Measurements from ENCODE around the gene GCFC2. TPM values are rescaled to one million over a fixed set of nuclear protein-coding genes. Genes with fewer than 3 reads are reported as not detected.

GCFC2 gene
- total and polyA plus RNA-seq, 2 of the 13 experiments (the other 11 are each of a cell fraction or from before 2014, with no cell fraction given), result 26.8 to 49.0 TPM

DNA sequence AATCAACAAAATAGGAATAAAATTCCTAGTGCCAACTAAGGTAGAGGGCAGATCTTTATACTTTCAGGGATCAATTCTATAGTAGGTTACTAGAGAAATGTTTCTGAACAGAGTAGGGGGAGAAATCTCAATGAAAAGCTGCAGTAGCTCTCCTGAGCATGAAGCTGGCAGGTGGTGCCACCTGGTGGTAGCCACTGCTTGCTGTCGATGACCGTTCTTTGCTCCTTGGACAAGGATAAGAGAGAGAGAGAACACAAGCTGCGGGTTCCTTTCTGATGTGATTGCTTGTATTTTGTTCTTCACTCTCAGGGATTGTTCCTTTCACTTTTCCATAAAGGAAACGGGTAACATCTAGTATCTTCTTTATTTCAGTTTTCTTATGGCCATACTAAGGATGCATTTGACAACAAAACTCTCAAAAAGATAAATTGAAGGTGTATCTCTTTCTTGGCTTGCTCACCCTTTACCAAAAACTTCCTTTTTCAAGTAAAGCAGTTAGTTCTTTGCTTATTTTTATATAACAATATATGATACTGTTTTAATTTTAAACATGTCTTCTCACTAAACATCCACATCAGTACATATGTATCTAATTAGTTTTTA lies 82.7 kb downstream of the GCFC2 start (continued):
- TF ChIP-seq, protein P1, sequence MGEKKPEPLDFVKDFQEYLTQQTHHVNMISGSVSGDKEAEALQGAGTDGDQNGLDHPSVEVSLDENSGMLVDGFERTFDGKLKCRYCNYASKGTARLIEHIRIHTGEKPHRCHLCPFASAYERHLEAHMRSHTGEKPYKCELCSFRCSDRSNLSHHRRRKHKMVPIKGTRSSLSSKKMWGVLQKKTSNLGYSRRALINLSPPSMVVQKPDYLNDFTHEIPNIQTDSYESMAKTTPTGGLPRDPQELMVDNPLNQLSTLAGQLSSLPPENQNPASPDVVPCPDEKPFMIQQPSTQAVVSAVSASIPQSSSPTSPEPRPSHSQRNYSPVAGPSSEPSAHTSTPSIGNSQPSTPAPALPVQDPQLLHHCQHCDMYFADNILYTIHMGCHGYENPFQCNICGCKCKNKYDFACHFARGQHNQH (CRISPR knock-in tag; IDR thresholded peaks at IDR 0.05), result peak; percentile 66; the same call in 1 of the 2 replicates
- TF ChIP-seq BHLHE40 (IDR thresholded peaks at IDR 0.05; ENCODE audit: low read length), result peak; percentile 41; the same call in 1 of the 2 replicates
- TF ChIP-seq IRF2 (CRISPR knock-in tag; IDR thresholded peaks at IDR 0.05), result peak; percentile 66; the same call in 1 of the 2 replicates
- no peak for TF ChIP-seq HOXD1 (CRISPR knock-in tag; IDR thresholded peaks at IDR 0.05)
- TF ChIP-seq, protein P2, sequence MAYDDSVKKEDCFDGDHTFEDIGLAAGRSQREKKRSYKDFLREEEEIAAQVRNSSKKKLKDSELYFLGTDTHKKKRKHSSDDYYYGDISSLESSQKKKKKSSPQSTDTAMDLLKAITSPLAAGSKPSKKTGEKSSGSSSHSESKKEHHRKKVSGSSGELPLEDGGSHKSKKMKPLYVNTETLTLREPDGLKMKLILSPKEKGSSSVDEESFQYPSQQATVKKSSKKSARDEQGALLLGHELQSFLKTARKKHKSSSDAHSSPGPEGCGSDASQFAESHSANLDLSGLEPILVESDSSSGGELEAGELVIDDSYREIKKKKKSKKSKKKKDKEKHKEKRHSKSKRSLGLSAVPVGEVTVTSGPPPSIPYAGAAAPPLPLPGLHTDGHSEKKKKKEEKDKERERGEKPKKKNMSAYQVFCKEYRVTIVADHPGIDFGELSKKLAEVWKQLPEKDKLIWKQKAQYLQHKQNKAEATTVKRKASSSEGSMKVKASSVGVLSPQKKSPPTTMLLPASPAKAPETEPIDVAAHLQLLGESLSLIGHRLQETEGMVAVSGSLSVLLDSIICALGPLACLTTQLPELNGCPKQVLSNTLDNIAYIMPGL (CRISPR knock-in tag; IDR thresholded peaks at IDR 0.05; ENCODE audit: borderline replicate concordance in 1 of 2, low read depth in 1 of 2), result peak; percentile 48 to 55; a peak in 1 of 4 replicates
- TF ChIP-seq, protein P3, sequence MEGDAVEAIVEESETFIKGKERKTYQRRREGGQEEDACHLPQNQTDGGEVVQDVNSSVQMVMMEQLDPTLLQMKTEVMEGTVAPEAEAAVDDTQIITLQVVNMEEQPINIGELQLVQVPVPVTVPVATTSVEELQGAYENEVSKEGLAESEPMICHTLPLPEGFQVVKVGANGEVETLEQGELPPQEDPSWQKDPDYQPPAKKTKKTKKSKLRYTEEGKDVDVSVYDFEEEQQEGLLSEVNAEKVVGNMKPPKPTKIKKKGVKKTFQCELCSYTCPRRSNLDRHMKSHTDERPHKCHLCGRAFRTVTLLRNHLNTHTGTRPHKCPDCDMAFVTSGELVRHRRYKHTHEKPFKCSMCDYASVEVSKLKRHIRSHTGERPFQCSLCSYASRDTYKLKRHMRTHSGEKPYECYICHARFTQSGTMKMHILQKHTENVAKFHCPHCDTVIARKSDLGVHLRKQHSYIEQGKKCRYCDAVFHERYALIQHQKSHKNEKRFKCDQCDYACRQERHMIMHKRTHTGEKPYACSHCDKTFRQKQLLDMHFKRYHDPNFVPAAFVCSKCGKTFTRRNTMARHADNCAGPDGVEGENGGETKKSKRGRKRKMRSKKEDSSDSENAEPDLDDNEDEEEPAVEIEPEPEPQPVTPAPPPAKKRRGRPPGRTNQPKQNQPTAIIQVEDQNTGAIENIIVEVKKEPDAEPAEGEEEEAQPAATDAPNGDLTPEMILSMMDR (CRISPR knock-in tag; IDR thresholded peaks at IDR 0.05), result peak; percentile 96
- TF ChIP-seq ERF (CRISPR knock-in tag; IDR thresholded peaks at IDR 0.05), result peak; percentile 63; the same call in 1 of the 2 replicates
- TF ChIP-seq FOXA3 (CRISPR knock-in tag; IDR thresholded peaks at IDR 0.05), result 0 out of 2 replicates have a peak, but pooled peaks have one; percentile 14
- no peak for TF ChIP-seq NCOA5 (CRISPR knock-in tag; IDR thresholded peaks at IDR 0.05)
- 0 out of 2 replicates have a peak, but pooled peaks have one; percentile 49 for TF ChIP-seq TSC22D2 (CRISPR knock-in tag; IDR thresholded peaks at IDR 0.05; ENCODE audit: borderline replicate concordance)
- no peak for TF ChIP-seq ZNF24 (IDR thresholded peaks at IDR 0.05)
- TF ChIP-seq ZNF33B (CRISPR knock-in tag; IDR thresholded peaks at IDR 0.05), result no peak
- TF ChIP-seq KDM2A (CRISPR knock-in tag; IDR thresholded peaks at IDR 0.05; ENCODE audit: borderline replicate concordance, low read depth), result peak; percentile 47; the same call in 1 of the 2 replicates
- TF ChIP-seq, protein P4, sequence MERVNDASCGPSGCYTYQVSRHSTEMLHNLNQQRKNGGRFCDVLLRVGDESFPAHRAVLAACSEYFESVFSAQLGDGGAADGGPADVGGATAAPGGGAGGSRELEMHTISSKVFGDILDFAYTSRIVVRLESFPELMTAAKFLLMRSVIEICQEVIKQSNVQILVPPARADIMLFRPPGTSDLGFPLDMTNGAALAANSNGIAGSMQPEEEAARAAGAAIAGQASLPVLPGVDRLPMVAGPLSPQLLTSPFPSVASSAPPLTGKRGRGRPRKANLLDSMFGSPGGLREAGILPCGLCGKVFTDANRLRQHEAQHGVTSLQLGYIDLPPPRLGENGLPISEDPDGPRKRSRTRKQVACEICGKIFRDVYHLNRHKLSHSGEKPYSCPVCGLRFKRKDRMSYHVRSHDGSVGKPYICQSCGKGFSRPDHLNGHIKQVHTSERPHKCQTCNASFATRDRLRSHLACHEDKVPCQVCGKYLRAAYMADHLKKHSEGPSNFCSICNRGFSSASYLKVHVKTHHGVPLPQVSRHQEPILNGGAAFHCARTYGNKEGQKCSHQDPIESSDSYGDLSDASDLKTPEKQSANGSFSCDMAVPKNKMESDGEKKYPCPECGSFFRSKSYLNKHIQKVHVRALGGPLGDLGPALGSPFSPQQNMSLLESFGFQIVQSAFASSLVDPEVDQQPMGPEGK (CRISPR knock-in tag; IDR thresholded peaks at IDR 0.05), result peak; percentile 37; the same call in 1 of the 2 replicates
- peak; percentile 98 for TF ChIP-seq SMC3 (IDR thresholded peaks at IDR 0.05; ENCODE audit: low read length)
- no peak for TF ChIP-seq ZNF556 (CRISPR knock-in tag; IDR thresholded peaks at IDR 0.05; ENCODE audit: borderline replicate concordance)
- TF ChIP-seq ETV5 (CRISPR knock-in tag; IDR thresholded peaks at IDR 0.05; ENCODE audit: borderline replicate concordance), result no peak
- TF ChIP-seq DPF2 (CRISPR knock-in tag; IDR thresholded peaks at IDR 0.05; ENCODE audit: borderline replicate concordance, low read depth), result no peak
- TF ChIP-seq KLF16 (CRISPR knock-in tag; IDR thresholded peaks at IDR 0.05), result peak in 1 of 2 experiments; percentile 61; a peak in 2 of 4 replicates
- TF ChIP-seq, protein P5, sequence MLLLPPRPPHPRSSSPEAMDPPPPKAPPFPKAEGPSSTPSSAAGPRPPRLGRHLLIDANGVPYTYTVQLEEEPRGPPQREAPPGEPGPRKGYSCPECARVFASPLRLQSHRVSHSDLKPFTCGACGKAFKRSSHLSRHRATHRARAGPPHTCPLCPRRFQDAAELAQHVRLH (CRISPR knock-in tag; IDR thresholded peaks at IDR 0.05; ENCODE audit: borderline replicate concordance, low read depth), result no peak
- TF ChIP-seq, protein P6, sequence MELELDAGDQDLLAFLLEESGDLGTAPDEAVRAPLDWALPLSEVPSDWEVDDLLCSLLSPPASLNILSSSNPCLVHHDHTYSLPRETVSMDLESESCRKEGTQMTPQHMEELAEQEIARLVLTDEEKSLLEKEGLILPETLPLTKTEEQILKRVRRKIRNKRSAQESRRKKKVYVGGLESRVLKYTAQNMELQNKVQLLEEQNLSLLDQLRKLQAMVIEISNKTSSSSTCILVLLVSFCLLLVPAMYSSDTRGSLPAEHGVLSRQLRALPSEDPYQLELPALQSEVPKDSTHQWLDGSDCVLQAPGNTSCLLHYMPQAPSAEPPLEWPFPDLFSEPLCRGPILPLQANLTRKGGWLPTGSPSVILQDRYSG (CRISPR knock-in tag; IDR thresholded peaks at IDR 0.05), result no peak
